A673 (cell line): ENCODE data around the gene CSNK1D.

Experiments used
- CTCF ChIP-seq: fragments of 300-800, 200-600 bp; sonication (generic); conservative IDR thresholded peaks from 2 replicates; pipeline ENCODE4 v1.5.1; 2017; ENCODE audit warnings: low read depth, mild to moderate bottlenecking, antibody characterized with exemption, low read length, moderate library complexity, mixed read lengths
- EZH2 ChIP-seq: fragments of 200-600 bp; sonication (generic); IDR thresholded peaks from 2 replicates; pipeline ENCODE4 v1.6.1; 2017; ENCODE audit warnings: borderline replicate concordance, low read depth, mild to moderate bottlenecking, mixed read lengths, antibody characterized with exemption, low read length; ENCODE audit not compliant: poor library complexity, severe bottlenecking

GRCh38 chr17:82252511-82253178 is 20.9 kb downstream of the CSNK1D start:
- TF ChIP-seq CTCF (no peak), EZH2 (no peak)
